OCI-LY7 (cell line): ENCODE results near the gene EYA2.

Experiments used
- CTCF ChIP-seq: fragments of 200-600 bp; sonication (generic); conservative IDR thresholded peaks from 2 replicates; pipeline ENCODE4 v1.5.1; 2014; ENCODE audit warnings: mild to moderate bottlenecking, antibody characterized with exemption, low read length, moderate library complexity, mixed read lengths
- EZH2phosphoT487 ChIP-seq: fragments of 200-600 bp; sonication (generic); IDR thresholded peaks from 2 replicates; pipeline ENCODE4 v1.6.1; 2018; ENCODE audit warnings: low read depth, borderline replicate concordance, mild to moderate bottlenecking, mixed run types, antibody characterized with exemption, low read length, moderate library complexity, mixed read lengths

- TF ChIP-seq CTCF (no peak), EZH2phosphoT487 (no peak)
Observed at GRCh38 chr20:46962452-46963195, 68.0 kb downstream of the EYA2 start.
